Kidney (tissue), 14 donors: ENCODE results near the gene TACC2. TPM values are rescaled to one million over a fixed set of nuclear protein-coding genes. Genes with fewer than 3 reads are reported as not detected.

Source experiments
- DNase-seq, 5 donors: peaks; one replicate each; pipeline ENCODE4 v3.0.0-alpha.2; 2013 to 2020
- FAIRE-seq: peaks from 2 replicates; lab custom pipeline; 2012; peaks lifted over from hg19 to GRCh38; lab: Jason Lieb, UNC
- H3K27ac ChIP-seq, 2 donors: one replicate each; pipeline ENCODE4 v1.7.0; 2013; ENCODE audit warnings: low read depth in 2 of 2, low read length in 2 of 2, inconsistent platforms in 1 of 2
- H3K27me3 ChIP-seq: one replicate; pipeline ENCODE4 v1.7.1; 2013; ENCODE audit warnings: low read length, inconsistent platforms; ENCODE audit not compliant: control insufficient read depth, insufficient read depth
- H3K36me3 ChIP-seq, 3 donors: one replicate each; pipeline versions ENCODE4 v1.7.0 to v1.7.1; 2013; ENCODE audit warnings: low read length in 3 of 3, control low read depth in 1 of 3, inconsistent platforms in 1 of 3; ENCODE audit not compliant: insufficient read depth in 3 of 3, control insufficient read depth in 2 of 3
- H3K4me1 ChIP-seq, 3 donors: one replicate each; pipeline versions ENCODE4 v1.7.0 to v1.7.1; 2013; ENCODE audit warnings: low read length in 3 of 3, inconsistent platforms in 1 of 3, low read depth in 1 of 3; ENCODE audit not compliant: control insufficient read depth in 2 of 3, insufficient read depth in 2 of 3
- H3K4me3 ChIP-seq, 3 donors: one replicate each; pipeline versions ENCODE4 v1.7.0 to v1.8.1; 2013; ENCODE audit warnings: low read length in 3 of 3, control low read depth in 1 of 3, inconsistent platforms in 1 of 3
- H3K9ac ChIP-seq, 3 donors: one replicate each; pipeline versions ENCODE4 v1.7.0 to v1.7.1; 2013; ENCODE audit warnings: low read length in 3 of 3, control low read depth in 1 of 3, inconsistent platforms in 1 of 3
- H3K9me3 ChIP-seq, 3 donors: one replicate each; pipeline versions ENCODE4 v1.7.0 to v1.7.1; 2013; ENCODE audit warnings: low read length in 3 of 3, control low read depth in 1 of 3, inconsistent platforms in 1 of 3; ENCODE audit not compliant: control insufficient read depth in 2 of 3, insufficient read depth in 1 of 3
- intact Hi-C: fragments of 100-400 bp; cut with DNase I; formaldehyde crosslinking; loops from one replicate; pipeline ENCODE4 v1.11.1; 2022
- polyA plus RNA-seq: library from polyadenylated mRNA; stranded (reverse); fragments of 350-450 nt; fragmentation: Illumina TruSeq; extraction: RNeasy Lipid Tissue Mini Kit (QIAGEN cat#74804); gene quantifications from one replicate; pipeline ENCODE4 v1.2.3, GENCODE V29; 2014; ENCODE audit warnings: low read depth, low replicate concordance; ENCODE audit not compliant: insufficient read depth
- total RNA-seq: library from RNA; stranded (reverse); fragmentation: NEBNext Ultra II Directional; extraction: Animal tissue kit (Norgen Biotek cat#: 25700); gene quantifications from one replicate; pipeline ENCODE4 v1.2.1, GENCODE V29; 2021
- TF ChIP-seq, protein P1 (sequence below): IDR thresholded peaks from 3 replicates; pipeline ENCODE4 v1.5.1; 2012; ENCODE audit warnings: mild to moderate bottlenecking, moderate library complexity, borderline replicate concordance; ENCODE audit not compliant: insufficient read depth; ENCODE audit errors: extremely low read depth
- donor health status: control.
- donor health status: control.
- donor health status: control.
- donor health status: control.
- donor health status: control.
- donor health status: DM: yes; HTN: yes; CAD: no.
- donor health status: Normal renal cell carcinoma (clear cell type).

Gene TACC2
- total and polyA plus RNA-seq, 2 donors from 2014 or later = 36.4 to 81.0 TPM

DNA sequence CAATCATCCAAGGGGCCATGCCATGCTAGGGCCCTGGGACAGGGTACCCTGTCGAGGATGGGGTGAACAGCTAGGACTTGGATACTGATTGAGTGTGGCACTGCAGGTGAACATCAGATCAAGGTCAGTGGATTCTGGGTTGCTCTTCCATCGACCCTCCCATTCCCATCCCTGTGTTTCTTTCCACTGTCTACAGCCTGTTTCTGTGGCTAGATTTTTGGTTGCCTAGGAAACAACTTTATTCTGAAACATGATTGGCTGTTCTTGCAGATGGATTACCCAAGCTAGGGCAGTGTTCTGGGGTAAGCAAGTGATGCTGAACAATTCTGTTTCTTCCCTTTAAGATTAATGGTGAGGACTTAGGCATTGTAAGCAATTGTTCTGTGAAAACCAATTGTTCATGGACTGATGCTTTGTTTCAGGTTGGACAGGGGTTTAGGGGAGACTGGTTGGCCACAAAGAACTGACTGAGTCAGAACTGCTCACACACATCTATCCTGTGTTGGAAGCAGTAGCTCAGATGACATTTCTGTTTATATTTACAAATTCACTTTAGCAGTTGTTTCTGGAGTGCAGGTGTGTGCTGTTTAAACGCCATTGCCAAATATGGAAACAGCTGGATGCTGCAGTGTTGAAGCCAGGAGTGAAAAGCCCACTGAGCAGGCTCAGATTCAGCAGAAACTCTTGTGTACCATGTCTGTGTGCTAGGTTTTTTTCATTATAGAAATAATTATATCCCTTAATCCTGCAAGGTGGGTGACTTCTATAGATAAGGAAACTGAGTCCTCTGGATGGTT, 179.8 kb downstream of the TACC2 start:
- Histone ChIP-seq H3K27ac (no peak overlapping the region), H3K4me1 (peaks cover 0 to 20% (median 3%) of the 10 kb centered on the region in 3 donors), H3K27me3 (no peaks in the 10 kb centered on the region), H3K9me3 (no peaks in the 10 kb centered on the region), H3K4me3 (no peak overlapping the region), H3K9ac (no peak overlapping the region), H3K36me3 (peaks cover 0 to 2% (median 0%) of the 10 kb centered on the region in 3 donors)
- no peak for FAIRE-seq
- TF ChIP-seq, protein P1, sequence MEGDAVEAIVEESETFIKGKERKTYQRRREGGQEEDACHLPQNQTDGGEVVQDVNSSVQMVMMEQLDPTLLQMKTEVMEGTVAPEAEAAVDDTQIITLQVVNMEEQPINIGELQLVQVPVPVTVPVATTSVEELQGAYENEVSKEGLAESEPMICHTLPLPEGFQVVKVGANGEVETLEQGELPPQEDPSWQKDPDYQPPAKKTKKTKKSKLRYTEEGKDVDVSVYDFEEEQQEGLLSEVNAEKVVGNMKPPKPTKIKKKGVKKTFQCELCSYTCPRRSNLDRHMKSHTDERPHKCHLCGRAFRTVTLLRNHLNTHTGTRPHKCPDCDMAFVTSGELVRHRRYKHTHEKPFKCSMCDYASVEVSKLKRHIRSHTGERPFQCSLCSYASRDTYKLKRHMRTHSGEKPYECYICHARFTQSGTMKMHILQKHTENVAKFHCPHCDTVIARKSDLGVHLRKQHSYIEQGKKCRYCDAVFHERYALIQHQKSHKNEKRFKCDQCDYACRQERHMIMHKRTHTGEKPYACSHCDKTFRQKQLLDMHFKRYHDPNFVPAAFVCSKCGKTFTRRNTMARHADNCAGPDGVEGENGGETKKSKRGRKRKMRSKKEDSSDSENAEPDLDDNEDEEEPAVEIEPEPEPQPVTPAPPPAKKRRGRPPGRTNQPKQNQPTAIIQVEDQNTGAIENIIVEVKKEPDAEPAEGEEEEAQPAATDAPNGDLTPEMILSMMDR = no peak
- intact Hi-C loops = no loop called here
- no peak for DNase-seq

DNA sequence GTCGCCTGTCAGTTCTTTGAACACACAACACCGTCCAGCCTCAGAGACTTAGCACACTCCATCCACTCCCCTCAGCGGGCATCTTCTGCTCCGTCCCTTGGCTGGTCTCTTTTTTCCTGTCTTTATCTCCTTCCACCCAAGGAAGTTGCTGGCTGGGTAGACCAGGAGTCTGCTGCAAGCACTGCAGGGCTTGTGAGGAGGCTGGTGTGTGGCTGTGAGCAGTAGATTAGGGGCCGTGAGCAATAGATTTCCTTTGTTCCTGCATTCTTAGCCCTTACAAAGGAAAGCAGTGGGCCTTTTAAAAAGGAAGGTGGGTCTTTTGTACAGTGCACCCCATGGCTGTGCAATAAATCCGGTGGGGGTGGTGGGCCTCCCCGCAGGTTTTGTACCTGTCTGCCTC, 181.8 kb downstream of the TACC2 start:
- TF ChIP-seq, protein P1 = no peak
- H3K27ac ChIP-seq = no peak overlapping the region
- peaks cover 0 to 7% (median 0%) of the 10 kb centered on the region in 3 donors for H3K4me1 ChIP-seq
- H3K9ac ChIP-seq = no peak overlapping the region
- intact Hi-C loops = no loop called here
- peak in 1 of 5 donors; percentile 23 for DNase-seq
- no peak for FAIRE-seq
- no peaks in the 10 kb centered on the region for H3K27me3 ChIP-seq
- H3K9me3 ChIP-seq = no peaks in the 10 kb centered on the region
- H3K4me3 ChIP-seq = no peak overlapping the region
- peaks cover 0 to 2% (median 0%) of the 10 kb centered on the region in 3 donors for H3K36me3 ChIP-seq

DNA sequence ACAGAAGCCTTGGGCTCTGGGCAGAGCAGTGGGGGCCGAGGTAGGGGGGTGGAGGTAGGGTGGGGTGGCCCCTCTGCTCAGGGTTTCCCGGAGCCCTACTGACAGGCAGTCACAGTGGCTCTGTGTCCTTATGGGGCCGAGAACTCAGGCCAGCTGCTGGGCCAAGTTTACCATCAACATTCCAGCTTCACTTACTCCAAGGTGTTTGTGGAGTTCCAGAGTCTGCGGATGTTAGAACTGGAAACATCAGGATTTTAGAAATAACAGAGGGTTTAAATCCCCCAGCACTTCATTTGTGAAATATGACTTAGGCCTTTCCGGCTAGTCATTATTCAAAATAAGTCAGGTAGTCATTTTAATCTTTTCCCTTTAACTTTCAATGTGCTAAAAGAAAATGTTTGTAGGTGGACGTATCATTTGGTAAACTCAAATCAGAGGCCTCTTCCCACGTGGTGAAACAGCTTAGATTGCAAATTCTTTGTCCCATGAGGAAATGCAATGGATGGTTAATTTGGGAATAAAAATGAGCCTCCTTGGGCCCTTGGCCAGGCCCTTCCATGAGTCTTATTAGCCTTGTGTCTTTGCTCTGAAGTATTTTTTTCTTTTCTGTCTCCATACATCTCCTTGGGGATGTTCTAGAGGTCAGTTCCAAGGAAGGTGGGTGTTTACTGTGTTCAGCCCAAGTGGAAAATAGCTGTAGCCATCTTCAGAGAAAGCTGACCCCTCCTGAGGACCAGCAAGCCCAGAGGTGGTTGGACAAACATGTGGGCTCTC, 182.5 kb downstream of the TACC2 start:
- Histone ChIP-seq H3K4me1 (peaks cover 0 to 7% (median 0%) of the 10 kb centered on the region in 3 donors), H3K9me3 (no peaks in the 10 kb centered on the region), H3K9ac (no peak overlapping the region), H3K27ac (peak overlapping the region in 1 of 2 donors; percentile 37), H3K36me3 (peaks cover 0 to 2% (median 0%) of the 10 kb centered on the region in 3 donors), H3K27me3 (no peaks in the 10 kb centered on the region), H3K4me3 (no peak overlapping the region)
- TF ChIP-seq, protein P1 = no peak
- no peak for FAIRE-seq
- intact Hi-C loops = no loop called here
- DNase-seq = peak in 1 of 5 donors; percentile 16
